ENCODE measurements around the gene ADGRE1.

The ADGRE1 gene

DNA sequence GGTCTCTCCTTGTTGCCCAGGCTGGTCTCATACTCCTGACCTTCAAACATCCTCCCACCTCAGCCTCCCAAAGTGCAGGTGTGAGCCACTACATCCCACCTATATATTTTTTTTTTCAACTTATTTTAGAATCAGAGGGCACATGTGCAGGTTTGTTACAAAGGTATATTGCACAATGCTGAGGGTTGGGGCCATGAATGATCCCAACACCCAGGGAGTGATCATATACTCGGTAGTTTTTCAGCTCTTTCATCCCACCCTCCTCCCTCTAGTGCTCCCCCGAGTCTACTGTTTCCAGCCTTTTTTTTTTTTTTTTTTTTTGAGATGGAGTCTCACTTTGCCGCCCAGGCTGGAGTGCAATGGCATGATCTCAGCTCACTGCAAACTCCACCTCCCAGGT is 38.4 kb upstream of the ADGRE1 start:
- Histone ChIP-seq H3K4me1 (ENCODE audit: insufficient read depth, poor library complexity, severe bottlenecking) (no peaks in the 10 kb centered on the region), H3K4me3 (ENCODE audit: severe bottlenecking) (no peak overlapping the region), H3K27ac (ENCODE audit: poor library complexity, severe bottlenecking) (no peak overlapping the region), H3K27me3 (ENCODE audit: insufficient read depth, poor library complexity, severe bottlenecking) (no peaks in the 10 kb centered on the region), H3K36me3 (ENCODE audit: low read depth) (no peaks in the 10 kb centered on the region), H3K9me3 (ENCODE audit: severe bottlenecking) (no peaks in the 10 kb centered on the region)
- DNase-seq (ENCODE audit: low spot score), result no peak
- no peak for TF ChIP-seq CTCF (IDR thresholded peaks at IDR 0.05; ENCODE audit: poor library complexity, severe bottlenecking)
- no peak for ATAC-seq (ENCODE audit: low read depth)

GRCh38 chr19:6849876-6850275 is 37.5 kb upstream of the ADGRE1 start:
- H3K4me1 ChIP-seq (ENCODE audit: insufficient read depth, poor library complexity, severe bottlenecking), result no peaks in the 10 kb centered on the region
- DNase-seq (ENCODE audit: low spot score) (no peak), ATAC-seq (ENCODE audit: low read depth) (no peak)
- no peak for TF ChIP-seq CTCF (IDR thresholded peaks at IDR 0.05; ENCODE audit: poor library complexity, severe bottlenecking)
- no peaks in the 10 kb centered on the region for H3K36me3 ChIP-seq (ENCODE audit: low read depth)
- H3K4me3 ChIP-seq (ENCODE audit: severe bottlenecking), result no peak overlapping the region
- no peaks in the 10 kb centered on the region for H3K9me3 ChIP-seq (ENCODE audit: severe bottlenecking)
- H3K27ac ChIP-seq (ENCODE audit: poor library complexity, severe bottlenecking), result no peak overlapping the region
- H3K27me3 ChIP-seq (ENCODE audit: insufficient read depth, poor library complexity, severe bottlenecking), result no peaks in the 10 kb centered on the region

- no peak for DNase-seq (ENCODE audit: low spot score)
- H3K27ac ChIP-seq (ENCODE audit: poor library complexity, severe bottlenecking), result no peak overlapping the region
- no peak for ATAC-seq (ENCODE audit: low read depth)
- H3K4me3 ChIP-seq (ENCODE audit: severe bottlenecking), result no peak overlapping the region
- H3K27me3 ChIP-seq (ENCODE audit: insufficient read depth, poor library complexity, severe bottlenecking), result no peaks in the 10 kb centered on the region
- no peaks in the 10 kb centered on the region for H3K9me3 ChIP-seq (ENCODE audit: severe bottlenecking)
- H3K36me3 ChIP-seq (ENCODE audit: low read depth), result no peaks in the 10 kb centered on the region
- H3K4me1 ChIP-seq (ENCODE audit: insufficient read depth, poor library complexity, severe bottlenecking), result no peaks in the 10 kb centered on the region
- TF ChIP-seq CTCF (IDR thresholded peaks at IDR 0.05; ENCODE audit: poor library complexity, severe bottlenecking), result no peak
These were observed 36.0 kb upstream of the ADGRE1 start for GRCh38 chr19:6851359-6851758.

GRCh38 chr19:6852001-6852400 is 35.4 kb upstream of the ADGRE1 start:
- DNase-seq (ENCODE audit: low spot score) (no peak), ATAC-seq (ENCODE audit: low read depth) (no peak)
- H3K4me1 ChIP-seq (ENCODE audit: insufficient read depth, poor library complexity, severe bottlenecking), result no peaks in the 10 kb centered on the region
- H3K27me3 ChIP-seq (ENCODE audit: insufficient read depth, poor library complexity, severe bottlenecking), result no peaks in the 10 kb centered on the region
- TF ChIP-seq CTCF (IDR thresholded peaks at IDR 0.05; ENCODE audit: poor library complexity, severe bottlenecking), result no peak
- no peaks in the 10 kb centered on the region for H3K9me3 ChIP-seq (ENCODE audit: severe bottlenecking)
- no peak overlapping the region for H3K4me3 ChIP-seq (ENCODE audit: severe bottlenecking)
- no peaks in the 10 kb centered on the region for H3K36me3 ChIP-seq (ENCODE audit: low read depth)
- H3K27ac ChIP-seq (ENCODE audit: poor library complexity, severe bottlenecking), result no peak overlapping the region

GRCh38 chr19:6853868-6854267 is 33.5 kb upstream of the ADGRE1 start:
- H3K36me3 ChIP-seq (ENCODE audit: low read depth), result no peaks in the 10 kb centered on the region
- H3K4me1 ChIP-seq (ENCODE audit: insufficient read depth, poor library complexity, severe bottlenecking), result no peaks in the 10 kb centered on the region
- no peak for TF ChIP-seq CTCF (IDR thresholded peaks at IDR 0.05; ENCODE audit: poor library complexity, severe bottlenecking)
- H3K4me3 ChIP-seq (ENCODE audit: severe bottlenecking), result no peak overlapping the region
- DNase-seq (ENCODE audit: low spot score), result no peak
- no peak for ATAC-seq (ENCODE audit: low read depth)
- H3K27me3 ChIP-seq (ENCODE audit: insufficient read depth, poor library complexity, severe bottlenecking), result no peaks in the 10 kb centered on the region
- no peaks in the 10 kb centered on the region for H3K9me3 ChIP-seq (ENCODE audit: severe bottlenecking)
- no peak overlapping the region for H3K27ac ChIP-seq (ENCODE audit: poor library complexity, severe bottlenecking)

Data from RWPE2 (cell line).